ENCODE measurements around the gene CHRNA4.

CHRNA4 gene

DNA sequence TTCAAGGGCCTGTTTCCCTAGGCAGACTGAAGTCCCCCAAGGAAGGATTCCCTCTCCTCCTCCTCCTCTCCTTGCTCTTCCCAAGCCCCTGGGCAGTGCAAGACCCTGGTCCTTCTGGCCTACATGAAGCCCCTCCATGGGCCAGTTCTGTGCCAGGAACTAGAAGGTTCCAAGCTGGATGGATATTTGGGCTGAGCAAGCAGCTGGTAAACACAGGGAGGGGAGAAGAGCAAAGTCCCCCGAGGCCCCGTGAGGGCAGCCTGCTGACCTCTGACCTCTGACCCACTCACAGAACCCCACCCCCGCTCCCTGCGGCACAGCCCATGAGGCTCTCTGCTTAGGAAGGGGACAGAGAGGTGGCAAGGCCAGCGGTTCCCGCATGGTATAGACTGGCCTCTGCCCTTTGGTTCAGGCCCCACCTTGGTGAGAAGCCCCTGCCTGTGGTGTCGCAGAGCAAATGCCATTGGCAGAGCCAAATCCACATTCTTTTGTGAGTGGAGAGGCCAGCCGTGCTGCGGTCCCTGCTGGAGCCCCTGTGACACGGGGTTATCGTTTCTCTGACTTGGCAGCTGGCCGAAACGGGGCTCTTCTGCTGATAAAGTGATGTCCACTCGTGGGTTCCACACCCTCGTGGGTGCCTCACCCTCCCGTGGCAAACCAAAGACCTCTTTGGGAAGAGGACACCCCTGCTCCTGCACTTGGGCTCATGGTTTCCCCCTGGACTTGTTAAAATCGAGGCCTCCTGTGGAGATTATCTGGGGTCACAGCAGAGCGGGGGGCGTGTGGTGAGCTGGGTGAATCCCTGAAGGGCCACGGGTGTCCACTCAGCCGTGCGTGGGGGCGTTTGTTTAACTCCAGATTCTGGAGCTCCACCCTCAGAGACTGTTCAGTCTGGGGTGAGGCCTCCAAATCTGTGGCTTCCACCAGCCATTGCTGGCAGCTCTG lies 2.1 kb upstream of the CHRNA4 start:
- DNase-seq, result no peak

DNA sequence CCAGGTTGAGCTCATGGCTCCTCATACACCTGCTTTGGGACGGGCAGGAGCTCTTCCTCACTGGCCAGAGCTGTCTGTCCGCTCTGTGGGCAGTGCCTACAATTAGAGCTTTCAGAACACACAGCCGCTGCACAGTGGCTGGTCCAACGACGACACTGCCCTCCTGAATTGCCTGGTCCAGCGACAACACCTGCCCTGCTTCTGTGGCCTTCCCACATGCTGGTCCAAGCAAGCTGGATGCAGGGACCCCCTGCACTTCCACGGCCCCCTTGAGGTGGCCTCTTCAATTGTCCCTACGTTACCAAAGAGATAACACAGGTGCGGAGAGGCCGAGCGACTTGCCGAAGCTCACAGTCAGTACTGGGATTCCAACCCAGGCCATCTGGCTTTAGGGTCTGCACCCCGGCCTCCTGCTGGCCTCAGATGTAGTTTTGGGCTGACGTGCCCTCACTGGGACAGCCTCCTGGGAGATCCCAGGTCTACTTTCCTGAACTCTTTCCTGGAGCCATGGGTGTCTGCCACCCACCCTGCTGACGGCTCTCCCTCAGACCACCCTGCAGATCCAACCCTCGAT lies 1.4 kb upstream of the CHRNA4 start:
- no peak for DNase-seq

GRCh38 chr20:63361519-63362435 lies 628 bp upstream of the CHRNA4 start:
- no peak for DNase-seq

DNA sequence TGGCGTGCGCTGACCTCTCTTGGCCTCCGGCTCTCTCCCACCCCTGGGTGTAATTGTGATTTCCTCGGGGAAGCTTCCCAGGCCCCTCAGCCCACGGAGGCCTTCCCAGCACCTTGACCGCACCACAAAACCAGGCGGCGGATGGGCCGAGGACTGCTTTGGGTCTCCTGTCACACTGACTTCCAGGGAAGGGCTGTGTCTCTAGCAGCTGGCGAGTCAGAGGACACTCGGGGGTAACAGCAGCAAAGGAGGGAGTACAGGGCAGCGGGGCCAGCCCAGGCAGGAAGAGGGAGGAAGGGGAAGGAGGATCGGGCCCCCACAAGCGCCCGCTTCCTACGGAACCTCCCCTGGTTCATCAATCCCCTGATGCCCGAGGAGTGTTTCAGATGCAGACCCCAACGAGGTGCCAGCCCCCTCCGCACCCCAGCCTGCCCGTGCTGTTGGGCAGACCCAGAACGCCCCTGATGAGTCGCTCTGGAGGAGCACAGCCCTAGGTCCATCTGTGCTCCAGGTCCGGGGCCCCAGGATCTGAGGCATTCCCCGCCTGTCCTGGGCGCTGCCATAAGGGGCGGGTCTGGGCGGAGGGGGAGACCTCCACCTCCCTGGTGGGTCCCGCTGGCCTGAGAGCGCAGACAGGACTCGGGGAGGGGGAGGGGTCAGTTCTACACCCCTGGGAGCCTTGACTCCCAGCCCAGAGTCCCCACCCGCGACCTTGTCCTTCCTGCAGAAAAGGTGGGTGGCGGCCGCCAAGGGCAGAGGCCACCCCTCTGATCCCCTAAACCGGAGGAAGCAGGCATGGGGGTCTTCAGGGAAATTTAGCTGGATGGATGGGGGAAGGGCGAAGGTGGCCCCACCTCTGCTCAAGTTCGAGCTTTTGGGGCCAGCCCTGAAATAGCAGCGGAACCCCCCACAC lies 956 bp downstream of the CHRNA4 start:
- no peak for DNase-seq

- no peak for DNase-seq
Observed at GRCh38 chr20:63359164-63359934, 1.8 kb downstream of the CHRNA4 start.

DNA sequence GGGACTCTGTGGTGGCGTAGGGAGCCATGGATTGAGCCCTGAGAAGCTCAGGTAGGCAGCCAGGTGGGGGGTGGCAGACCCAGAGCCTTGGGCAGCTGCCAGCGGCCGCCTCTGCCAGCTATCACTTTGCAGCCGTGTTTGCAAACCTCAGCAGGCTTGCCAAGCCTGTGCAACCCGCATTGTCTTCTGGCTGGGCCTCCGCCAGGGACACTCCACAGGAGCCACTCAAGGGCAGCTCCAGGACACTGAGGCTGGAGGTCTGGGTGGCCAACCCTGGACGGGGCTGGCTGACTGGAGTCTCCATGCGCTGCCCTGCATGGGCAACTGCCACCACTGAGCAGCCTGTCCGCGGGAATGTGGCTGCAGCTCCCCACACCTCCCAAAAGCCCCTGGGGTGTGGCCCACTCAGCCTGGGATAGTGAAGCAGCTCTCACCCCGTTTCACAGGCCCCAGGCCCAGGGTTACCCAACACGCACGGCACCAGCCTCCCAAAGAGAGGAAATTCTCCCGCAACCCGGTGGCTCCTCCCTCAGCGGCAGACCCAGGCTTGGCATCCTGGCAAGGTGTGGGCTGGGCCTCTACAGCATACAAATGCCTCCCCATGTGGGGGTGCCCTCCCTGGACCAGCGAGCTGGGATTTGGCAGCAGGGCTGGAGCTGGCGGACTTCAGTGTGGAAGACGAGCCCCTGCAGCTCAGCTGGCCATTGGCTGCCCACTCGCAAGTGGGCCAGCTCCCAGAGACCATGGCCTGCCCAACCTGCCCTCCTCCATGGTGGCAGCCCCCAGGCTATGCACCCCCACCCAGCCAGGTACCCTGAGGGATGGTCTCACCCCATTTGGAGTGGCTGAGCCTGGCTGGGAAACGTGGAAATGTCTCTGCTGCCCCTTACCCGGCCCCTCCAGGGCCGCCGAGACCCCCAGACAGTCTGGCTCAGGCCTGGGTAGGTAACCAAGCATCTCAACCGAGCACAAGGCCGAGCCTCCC lies 2.9 kb downstream of the CHRNA4 start:
- no peak for DNase-seq

- DNase-seq, result no peak
Observed at GRCh38 chr20:63356931-63357879, 3.9 kb downstream of the CHRNA4 start.

DNA sequence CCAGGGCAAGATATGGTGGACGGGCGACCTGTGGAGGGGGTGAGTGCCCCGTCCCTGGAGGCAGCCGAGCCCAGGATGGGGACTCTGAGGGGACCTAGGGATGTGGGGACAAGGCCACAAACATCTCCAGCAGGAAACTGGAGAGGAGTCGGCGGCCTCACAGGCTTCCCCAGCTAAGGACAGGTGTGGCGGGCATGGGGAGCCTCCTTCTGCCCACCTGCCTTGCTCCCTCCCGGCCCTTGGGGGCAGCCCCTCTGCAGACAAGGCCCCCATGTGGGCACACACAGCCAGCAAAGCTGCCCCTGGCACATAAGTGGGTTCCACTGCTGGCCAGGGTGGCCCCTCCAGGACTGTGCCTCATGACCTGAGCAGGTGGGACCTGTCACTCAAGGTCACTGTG lies 4.6 kb downstream of the CHRNA4 start:
- no peak for DNase-seq

DNA sequence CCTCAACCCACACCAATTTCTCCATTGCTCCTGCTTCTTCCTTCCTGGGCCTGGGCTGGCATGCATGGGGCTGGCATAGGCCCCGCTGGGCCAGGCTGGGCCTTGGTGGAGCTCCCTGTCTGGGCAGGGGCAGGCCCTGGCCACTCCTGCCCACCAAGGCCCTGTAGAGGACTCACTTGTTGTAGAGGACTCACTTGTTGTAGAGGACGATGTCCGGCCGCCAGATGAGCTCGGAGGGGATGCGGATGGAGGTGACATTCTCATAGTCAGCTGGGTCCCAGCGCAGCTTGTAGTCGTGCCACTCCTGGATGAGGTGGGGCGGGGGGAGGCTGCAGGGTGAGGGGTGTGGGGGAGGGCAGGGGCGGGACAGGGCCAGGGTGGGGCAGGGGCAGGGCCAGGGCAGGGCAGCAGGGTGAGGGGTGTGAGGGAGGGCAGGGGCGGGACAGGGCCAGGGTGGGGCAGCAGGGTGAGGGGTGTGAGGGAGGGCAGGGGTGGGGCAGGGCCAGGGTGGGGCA lies 5.3 kb downstream of the CHRNA4 start:
- DNase-seq, result no peak

DNA sequence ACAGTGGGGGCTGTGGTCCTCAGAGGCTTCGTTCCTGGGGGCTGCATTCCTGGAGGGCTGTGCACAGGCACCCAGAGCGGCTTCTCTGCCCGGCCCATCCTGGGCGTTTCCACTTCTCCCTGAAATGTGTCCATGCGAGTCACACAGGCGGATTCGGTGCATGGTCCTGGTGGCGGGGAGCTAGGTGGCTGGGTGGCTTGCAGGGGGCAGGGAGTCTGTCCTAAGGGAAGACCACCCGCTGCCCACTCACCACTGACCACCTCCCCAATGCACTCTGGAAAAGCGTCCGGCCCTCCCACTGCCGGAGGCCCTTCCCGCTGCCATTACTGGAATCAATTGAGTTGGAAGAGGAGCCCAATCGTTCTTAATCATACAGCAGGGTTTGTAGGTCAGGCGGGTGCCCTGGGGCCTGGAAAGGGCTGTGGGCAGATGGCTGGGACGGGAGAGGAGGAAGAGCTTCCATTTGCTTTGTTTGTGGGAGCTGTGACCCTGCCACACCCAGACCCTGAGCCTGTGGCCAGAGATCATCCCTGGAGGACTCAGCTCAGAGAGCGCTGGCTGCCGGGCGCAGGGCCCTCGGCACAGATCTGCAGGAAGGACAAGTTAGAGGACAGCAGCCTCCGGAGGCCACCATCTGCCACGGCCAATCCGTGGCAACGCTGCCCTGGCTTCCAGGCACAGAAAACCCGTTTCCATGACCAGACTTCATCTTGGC lies 6.4 kb downstream of the CHRNA4 start:
- no peak for DNase-seq

GRCh38 chr20:63352811-63353221 lies 8.3 kb downstream of the CHRNA4 start:
- DNase-seq, result no peak

- no peak for DNase-seq
Observed at GRCh38 chr20:63351811-63352591, 9.1 kb downstream of the CHRNA4 start.

DNA sequence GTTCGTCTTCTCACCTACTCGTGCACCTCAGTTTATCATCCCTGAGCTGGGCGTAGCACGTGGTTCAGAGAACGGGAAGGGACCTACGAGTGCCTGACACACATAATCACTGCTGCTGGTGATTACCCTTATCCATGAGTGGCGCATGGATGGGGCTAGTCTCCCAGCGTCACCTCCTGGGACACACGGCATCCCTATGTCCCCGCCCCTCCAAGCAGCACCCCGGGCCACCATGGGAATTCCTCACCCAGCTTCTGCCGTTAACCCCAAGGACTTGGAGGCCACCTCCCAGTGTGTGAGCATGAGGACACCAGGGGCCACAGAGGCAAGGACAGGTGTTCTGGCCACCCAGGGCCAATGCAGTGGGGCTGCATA lies 9.8 kb downstream of the CHRNA4 start:
- no peak for DNase-seq

GRCh38 chr20:63350597-63351325 lies 10.4 kb downstream of the CHRNA4 start:
- DNase-seq, result no peak

DNA sequence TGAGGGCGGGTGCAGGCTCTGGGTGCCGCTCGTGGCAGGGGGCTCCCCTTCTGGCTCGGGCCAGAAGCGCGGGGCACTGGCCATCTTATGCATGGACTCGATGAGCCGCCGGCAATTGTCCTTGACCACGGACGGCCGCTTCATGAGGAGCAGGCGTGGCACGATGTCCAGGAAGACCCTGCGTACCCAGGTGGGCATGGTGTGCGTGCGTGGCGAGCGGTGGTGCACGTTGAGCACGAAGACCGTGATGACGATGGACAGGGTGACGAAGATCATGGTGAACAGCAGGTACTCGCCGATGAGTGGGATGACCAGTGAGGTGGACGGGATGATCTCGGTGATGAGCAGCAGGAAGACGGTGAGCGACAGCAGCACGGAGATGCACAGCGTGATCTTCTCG lies 11.0 kb downstream of the CHRNA4 start:
- DNase-seq, result no peak

GRCh38 chr20:63349516-63349895 lies 11.6 kb downstream of the CHRNA4 start:
- no peak for DNase-seq

All from T-helper 9 cell (primary cell).